GM19372 (cell line): ENCODE results near the gene U2SURP.
"Not testable (repeated sequence)": the region's sequence is repeated elsewhere in the genome, so short reads cannot be mapped to it uniquely, and the experiment has no call there.

ENCODE experiments used
- ATAC-seq: cut with Tn5 transposase; IDR thresholded peaks from one replicate; pipeline ENCODE4 v1.9.1; 2021; ENCODE audit warnings: mild to moderate bottlenecking, low read depth, moderate library complexity; ENCODE audit not compliant: unreplicated experiment

Gene U2SURP

GRCh38 chr3:143066033-143066432 lies 64.7 kb downstream of the U2SURP start:
- no peak for ATAC-seq

DNA sequence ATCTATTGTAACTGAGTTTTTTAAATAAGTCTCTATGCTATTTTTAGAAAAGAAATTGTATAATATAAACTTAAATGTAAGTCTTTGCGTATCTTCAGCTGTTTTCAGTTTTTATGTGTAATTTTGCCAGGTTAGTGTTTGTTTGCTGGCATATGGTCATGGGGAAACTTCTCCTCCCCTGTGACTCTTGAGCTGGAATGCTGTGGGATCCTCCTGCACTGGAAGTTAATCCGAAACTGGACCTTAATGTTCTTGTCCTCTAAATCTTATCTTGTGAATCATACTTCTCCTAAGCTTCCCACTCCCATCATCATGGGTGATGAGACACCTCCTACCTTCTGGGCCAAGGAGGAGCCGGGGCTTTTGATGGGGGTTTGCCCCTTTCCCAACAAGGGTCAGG lies 65.8 kb downstream of the U2SURP start:
- ATAC-seq, result no peak

DNA sequence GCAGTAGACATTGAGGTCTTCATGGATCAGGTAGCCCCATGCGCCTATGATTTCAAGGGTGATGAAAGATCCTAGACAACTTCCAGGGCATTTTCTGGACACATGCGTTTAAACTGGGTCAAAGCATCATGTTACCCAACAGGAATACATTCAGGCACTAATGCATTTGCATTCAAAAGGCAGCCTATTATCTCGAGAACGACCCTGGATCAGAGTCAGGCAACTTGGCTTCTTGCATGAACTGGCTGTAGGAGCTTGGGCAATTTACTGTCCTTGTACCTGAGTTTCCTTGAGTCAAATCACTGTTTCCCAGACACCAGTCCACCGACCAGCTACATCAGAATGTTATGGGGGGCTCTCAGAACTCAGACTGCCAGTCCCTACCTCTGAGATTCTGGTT lies 66.7 kb downstream of the U2SURP start:
- ATAC-seq, result no peak

GRCh38 chr3:143070977-143071551 lies 69.7 kb downstream of the U2SURP start:
- ATAC-seq, result no peak

GRCh38 chr3:143071776-143072175 lies 70.4 kb downstream of the U2SURP start:
- no peak for ATAC-seq

DNA sequence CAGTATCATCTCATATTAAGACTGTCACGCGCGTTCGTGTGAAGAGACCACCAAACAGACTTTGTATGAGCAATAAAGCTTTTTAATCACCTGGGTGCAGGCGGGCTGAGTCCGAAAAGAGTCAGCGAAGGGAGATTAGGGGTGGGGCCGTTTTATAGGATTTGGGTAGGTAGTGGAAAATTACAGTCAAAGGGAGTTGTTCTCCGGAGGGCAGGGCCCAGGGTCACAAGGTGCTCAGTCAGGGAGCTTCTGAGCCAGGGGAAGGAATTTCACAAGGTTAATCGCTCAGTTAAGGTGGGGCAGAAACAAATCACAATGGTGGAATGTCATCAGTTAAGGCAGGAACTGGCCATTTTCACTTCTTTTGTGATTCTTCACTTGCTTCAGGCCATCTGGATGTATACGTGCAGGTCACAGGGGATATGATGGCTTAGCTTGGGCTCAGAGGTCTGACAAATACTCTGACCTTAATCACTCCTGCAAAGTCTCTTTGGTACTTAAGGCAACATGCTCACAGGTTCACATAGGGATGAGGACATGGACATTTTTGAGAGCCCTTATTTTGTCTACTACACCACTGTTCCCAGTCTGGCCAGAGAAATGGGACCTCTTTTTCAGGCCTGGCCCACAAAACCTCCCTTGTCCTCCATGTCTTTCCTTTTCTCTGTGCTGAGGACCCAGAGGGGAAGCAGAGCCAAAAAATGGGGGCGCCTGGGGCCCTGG lies 71.1 kb downstream of the U2SURP start:
- not testable (repeated sequence) for ATAC-seq

DNA sequence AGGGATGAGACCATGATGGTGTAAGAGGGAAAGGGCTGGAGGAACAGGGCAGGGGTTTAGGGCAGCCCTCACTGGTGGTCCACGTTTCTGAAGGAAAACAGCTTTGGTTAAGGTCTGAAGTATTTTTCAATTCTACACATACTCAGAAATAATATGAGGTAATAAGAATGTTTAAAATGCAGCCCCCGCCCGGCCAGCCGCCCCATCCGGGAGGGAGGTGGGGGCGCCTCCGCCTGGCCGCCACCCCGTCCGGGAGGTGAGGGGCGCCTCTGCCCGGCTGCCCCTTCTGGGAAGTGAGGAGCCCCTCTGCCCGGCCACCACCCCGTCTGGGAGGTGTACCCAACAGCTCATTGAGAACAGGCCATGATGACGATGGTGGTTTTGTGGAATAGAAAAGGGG lies 72.2 kb downstream of the U2SURP start:
- ATAC-seq, result not testable (repeated sequence)

DNA sequence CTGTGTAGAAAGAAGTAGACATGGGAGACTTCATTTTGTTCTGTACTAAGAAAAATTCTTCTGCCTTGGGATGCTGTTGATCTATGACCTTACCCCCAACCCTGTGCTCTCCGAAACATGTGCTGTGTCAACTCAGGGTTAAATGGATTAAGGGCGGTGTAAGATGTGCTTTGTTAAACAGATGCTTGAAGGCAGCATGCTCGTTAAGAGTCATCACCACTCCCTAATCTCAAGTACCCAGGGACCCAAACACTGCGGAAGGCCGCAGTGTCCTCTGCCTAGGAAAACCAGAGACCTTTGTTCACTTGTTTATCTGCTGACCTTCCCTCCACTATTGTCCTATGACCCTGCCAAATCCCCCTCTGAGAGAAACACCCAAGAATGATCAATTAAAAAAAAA lies 72.6 kb downstream of the U2SURP start:
- ATAC-seq, result not testable (repeated sequence)

DNA sequence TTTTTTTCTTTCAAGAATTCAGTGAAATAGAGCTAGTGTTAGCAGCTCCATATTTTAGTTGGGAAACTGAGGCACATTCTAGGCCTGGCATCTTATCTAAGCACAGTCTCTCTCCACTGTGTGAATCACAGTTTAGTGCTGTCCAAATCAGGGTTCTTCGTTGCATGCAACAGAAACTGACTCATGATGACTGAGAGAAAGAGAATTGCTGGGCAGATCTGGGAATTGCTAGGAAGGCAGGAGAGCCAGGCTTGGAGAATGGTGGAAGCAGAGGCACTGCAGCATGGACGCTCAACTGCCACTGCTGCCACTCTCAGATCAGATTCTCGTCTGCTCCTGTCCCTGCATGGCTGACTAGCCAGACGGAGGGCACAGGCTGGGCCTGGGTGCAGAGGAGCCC lies 77.5 kb downstream of the U2SURP start:
- no peak for ATAC-seq

DNA sequence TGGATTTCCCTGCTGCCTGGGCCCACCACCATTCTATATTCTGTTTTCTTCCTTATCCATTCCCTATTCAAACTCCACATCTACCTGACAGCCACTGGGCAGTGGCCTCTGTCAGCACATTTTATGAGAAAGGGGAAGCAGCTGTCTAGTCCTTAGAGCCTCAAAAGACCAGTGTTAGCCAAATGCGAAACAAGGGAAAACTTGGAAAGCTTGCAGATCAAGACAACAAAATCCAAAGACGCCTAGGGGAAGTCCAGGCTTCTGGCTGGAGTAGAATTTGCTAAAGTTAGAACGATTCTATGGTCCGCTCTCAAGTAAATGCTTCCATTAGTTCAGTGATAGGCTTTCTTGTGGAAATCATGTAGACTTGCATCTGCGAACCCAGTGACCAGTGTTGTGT lies 78.8 kb downstream of the U2SURP start:
- ATAC-seq, result no peak

DNA sequence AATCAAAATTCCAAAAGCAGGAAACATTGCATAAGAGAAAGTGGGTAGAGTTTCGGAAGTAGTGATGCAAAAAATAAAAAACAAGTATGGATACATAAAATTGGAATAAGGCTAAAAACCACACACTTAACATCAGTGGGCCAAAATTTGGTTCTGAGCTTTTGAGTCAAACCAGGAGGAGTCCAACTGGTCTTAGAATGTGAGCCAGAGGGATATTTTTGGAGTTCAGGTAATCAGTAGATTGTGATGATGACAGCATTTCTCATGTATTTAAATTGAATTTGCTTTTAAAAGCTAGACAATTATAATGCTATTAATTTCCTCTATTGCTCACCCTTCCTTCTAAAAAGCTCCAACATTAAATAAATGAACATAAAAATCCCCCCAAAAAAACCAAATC lies 80.0 kb downstream of the U2SURP start:
- no peak for ATAC-seq

GRCh38 chr3:143081844-143082778 lies 80.7 kb downstream of the U2SURP start:
- peak; percentile 66 for ATAC-seq

- no peak for ATAC-seq
These were observed 82.4 kb downstream of the U2SURP start for GRCh38 chr3:143083781-143084180.

GRCh38 chr3:143084856-143085731 lies 83.7 kb downstream of the U2SURP start:
- ATAC-seq, result peak; percentile 46

GRCh38 chr3:143088835-143089234 lies 87.5 kb downstream of the U2SURP start:
- ATAC-seq, result no peak

GRCh38 chr3:143089965-143090364 lies 88.6 kb downstream of the U2SURP start:
- ATAC-seq, result no peak

GRCh38 chr3:143090486-143090885 lies 89.1 kb downstream of the U2SURP start:
- no peak for ATAC-seq

- no peak for ATAC-seq
These were observed 89.8 kb downstream of the U2SURP start for GRCh38 chr3:143090976-143091837.

GRCh38 chr3:143092191-143092590 lies 90.8 kb downstream of the U2SURP start:
- no peak for ATAC-seq
